Lower leg skin (tissue), 4 donors: ENCODE measurements around the gene CHST8. TPM values are rescaled to one million over a fixed set of nuclear protein-coding genes. Genes with fewer than 3 reads are reported as not detected.
"Not testable (repeated sequence)": the region's sequence is repeated elsewhere in the genome, so short reads cannot be mapped to it uniquely, and the experiment has no call there.

Experiments used
- DNase-seq, 2 donors: peaks; one replicate each; pipeline ENCODE4 v3.0.0-alpha.2; 2019; ENCODE audit warnings: low spot score in 2 of 2
- H3K4me3 ChIP-seq: fragments of 200-600 bp; sonication (generic); 2 replicates; pipeline ENCODE4 v1.5.1; 2017; ENCODE audit warnings: mild to moderate bottlenecking, low read depth; ENCODE audit not compliant: poor library complexity, severe bottlenecking
- POLR2A ChIP-seq, 2 donors: fragments of 450-650 bp; IDR thresholded peaks; one replicate each; pipeline ENCODE4 v1.6.1; 2016 to 2017; ENCODE audit warnings: antibody characterized with exemption in 2 of 2, mild to moderate bottlenecking in 1 of 2, moderate library complexity in 1 of 2
- WGBS, 2 donors: methylation state at CpG; one replicate each; pipeline ENCODE4 v1.1.5; 2018; 5-methylcytosine and 5-hydroxymethylcytosine counted together
- intact Hi-C: fragments of 100-400 bp; cut with DNase I; formaldehyde crosslinking; loops from one replicate; pipeline ENCODE4 v1.15.0; 2023; ENCODE audit warnings: low total_unique reads
- total RNA-seq, 4 donors: library from RNA; depleted of rRNA; stranded (reverse); fragments of >200 nt; gene quantifications; one replicate each; pipeline ENCODE4 v1.1.0, GENCODE V29; 2016
- TF ChIP-seq, protein P1 (sequence below), 3 donors: fragments of 450-650 bp; IDR thresholded peaks; one replicate each; pipeline ENCODE4 v1.5.1; 2016; ENCODE audit warnings: antibody characterized with exemption in 3 of 3, mild to moderate bottlenecking in 3 of 3, moderate library complexity in 2 of 3

The CHST8 gene
- total RNA-seq, 4 donors from 2014 or later: 0.19 to 1.6 (median 0.37) TPM; not detected in 1

DNA sequence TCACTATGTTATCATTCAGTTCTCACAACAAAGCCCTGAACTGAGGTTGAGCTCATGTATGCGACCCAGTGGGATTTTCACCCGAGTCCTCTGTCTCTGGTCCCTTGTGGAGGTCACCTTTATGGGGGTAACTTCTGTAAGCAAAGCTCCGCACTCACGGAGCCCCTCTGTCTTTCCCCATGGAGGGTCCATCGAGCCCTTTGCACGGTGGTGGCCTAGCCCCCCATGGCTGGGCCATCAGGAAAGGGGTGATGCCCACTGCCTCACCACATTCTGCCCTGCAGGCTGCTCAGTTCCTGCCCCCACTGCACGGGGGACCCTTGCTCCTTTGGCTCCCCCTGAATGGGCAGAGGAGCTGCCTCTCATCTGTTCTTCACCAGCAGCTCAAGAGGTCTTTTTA lies 39.6 kb downstream of the CHST8 start:
- DNase-seq: peak in 1 of 2 donors; percentile 48
- no peak for TF ChIP-seq POLR2A (IDR thresholded peaks at IDR 0.05)
- TF ChIP-seq, protein P1, sequence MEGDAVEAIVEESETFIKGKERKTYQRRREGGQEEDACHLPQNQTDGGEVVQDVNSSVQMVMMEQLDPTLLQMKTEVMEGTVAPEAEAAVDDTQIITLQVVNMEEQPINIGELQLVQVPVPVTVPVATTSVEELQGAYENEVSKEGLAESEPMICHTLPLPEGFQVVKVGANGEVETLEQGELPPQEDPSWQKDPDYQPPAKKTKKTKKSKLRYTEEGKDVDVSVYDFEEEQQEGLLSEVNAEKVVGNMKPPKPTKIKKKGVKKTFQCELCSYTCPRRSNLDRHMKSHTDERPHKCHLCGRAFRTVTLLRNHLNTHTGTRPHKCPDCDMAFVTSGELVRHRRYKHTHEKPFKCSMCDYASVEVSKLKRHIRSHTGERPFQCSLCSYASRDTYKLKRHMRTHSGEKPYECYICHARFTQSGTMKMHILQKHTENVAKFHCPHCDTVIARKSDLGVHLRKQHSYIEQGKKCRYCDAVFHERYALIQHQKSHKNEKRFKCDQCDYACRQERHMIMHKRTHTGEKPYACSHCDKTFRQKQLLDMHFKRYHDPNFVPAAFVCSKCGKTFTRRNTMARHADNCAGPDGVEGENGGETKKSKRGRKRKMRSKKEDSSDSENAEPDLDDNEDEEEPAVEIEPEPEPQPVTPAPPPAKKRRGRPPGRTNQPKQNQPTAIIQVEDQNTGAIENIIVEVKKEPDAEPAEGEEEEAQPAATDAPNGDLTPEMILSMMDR (IDR thresholded peaks at IDR 0.05): no peak
- no peak overlapping the region for H3K4me3 ChIP-seq
- 74 to 83% methylated on average over 7 of the region's 7 CpGs for WGBS, 2 donors
- intact Hi-C loops: no loop called here

DNA sequence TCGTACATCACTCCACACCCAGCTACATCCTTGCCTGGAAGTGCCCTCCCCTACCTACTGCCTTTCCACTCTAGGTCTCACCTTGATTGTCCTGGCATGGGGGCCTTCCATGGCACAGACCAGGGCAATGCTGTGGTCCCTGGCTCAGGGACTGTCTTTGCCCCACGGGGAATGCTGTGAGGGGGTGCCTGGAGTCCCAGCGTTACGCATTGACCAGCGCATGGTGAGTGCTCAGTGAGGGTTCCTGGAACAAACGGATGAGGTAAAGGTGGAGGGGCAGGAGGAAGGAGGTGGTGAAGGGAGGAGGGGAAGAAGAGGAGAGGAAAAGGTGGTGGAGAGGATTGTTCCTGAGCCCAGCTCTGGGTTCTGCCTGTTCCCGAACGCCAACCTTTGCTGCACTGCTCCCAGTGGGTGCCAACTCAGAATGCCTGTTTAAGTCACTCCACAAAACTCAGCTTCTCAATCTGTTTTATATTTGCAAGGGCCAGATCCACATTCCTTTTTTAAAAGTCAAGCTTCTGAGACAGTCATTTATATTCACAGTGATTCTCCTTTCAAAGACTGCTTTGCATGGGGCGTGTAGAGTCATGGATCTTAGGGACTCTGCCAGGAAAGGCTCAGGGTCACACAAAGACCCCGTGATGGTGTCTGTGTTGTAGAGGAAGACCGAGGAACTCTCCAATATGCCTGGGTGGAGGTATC lies 40.8 kb downstream of the CHST8 start:
- TF ChIP-seq, protein P1 (IDR thresholded peaks at IDR 0.05): no peak
- no peak for TF ChIP-seq POLR2A (IDR thresholded peaks at IDR 0.05)
- H3K4me3 ChIP-seq: no peak overlapping the region
- intact Hi-C loops: no loop called here
- peak in 1 of 2 donors; percentile 59 for DNase-seq
- WGBS, 2 donors: 66 to 68% methylated on average over 11 of the region's 11 CpGs

DNA sequence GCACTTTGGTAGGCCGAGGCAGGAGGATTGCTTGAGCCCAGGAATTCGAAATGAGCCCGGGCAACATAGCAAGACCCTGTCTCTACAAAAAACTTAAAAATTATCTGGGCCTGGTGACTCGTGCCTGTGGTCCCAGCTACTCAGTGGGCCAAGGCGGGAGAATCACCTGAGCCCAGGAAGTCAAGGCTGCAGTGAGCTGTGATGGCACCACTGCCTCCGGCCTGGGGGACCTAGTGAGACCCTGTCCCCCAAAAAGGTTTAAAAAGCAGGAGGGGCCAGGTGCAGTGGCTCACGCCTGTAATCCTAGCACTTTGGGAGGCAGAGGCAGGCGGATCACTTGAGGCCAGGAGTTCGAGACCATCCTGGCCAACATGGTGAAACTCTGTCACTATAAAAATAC lies 41.6 kb downstream of the CHST8 start:
- DNase-seq: peak in 1 of 2 donors; percentile 32
- intact Hi-C loops, H3K4me3 ChIP-seq: not testable (repeated sequence)
- 77 to 90% methylated on average over 9 of the region's 9 CpGs for WGBS, 2 donors

DNA sequence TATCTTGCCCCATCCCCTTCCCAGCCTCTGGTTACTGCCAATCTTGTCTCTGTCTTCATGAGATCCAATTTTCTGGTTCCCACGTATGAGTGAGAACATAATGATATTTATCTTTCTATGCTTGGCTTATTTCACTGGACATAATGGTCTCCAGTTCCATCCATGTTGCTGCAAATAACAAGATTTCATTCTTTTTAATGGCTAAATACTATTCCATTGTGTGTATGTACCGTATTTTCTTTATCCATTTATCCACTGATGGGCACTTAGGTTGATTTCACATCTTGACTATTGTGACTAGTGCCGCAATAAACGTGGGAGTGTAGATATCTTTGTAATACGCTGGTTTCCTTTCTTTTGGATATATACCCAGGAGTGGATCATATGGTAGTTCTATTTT lies 43.0 kb downstream of the CHST8 start:
- intact Hi-C loops: no loop called here
- 92 to 96% methylated on average over 5 of the region's 5 CpGs for WGBS, 2 donors
- H3K4me3 ChIP-seq: no peak overlapping the region
- TF ChIP-seq, protein P1 (IDR thresholded peaks at IDR 0.05): no peak
- no peak for TF ChIP-seq POLR2A (IDR thresholded peaks at IDR 0.05)
- no peak for DNase-seq

DNA sequence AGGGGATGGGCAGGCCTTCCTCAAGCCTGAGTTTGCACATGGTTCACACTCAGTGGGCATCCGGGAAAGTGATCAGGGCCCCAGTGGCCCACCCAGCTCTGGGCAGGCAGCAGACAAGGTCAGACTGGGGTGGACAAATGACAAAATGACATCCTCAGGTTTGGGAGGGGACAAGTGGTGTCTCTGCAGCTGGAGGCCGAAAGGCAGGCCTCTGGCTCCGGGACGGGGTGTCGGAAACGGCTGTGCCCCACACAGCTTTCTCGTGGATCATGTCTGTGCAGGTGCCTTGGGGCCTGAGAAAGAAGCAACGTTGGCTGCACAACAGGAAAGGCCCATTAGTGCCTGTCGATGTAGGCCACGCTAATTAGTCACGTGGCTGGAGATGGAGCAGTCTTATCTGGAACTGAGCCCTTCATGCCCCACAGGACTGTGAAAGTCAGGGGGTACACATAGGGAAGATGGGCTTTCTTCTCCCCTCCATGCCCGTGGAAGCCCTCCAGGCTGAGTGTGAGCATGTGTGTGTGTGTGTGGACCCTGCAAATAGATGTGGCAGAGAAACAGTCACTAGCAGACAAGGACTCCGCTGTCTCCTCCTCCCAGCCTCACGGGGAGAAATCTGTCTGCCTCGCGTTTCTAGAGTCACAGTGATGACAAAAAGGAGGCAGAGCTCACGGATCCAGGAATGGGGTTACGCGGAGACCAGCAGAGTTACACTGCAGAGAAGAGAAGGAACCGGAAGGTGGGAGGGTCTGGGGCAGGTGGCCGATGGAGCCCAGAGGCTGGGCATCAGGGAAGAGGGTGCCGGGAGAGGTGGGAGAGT lies 44.2 kb downstream of the CHST8 start:
- no peak for TF ChIP-seq POLR2A (IDR thresholded peaks at IDR 0.05)
- intact Hi-C loops: no loop called here
- H3K4me3 ChIP-seq: no peak overlapping the region
- DNase-seq: peak in 1 of 2 donors; percentile 68
- 76 to 80% methylated on average over 18 to 22 of the region's 22 CpGs for WGBS, 2 donors

DNA sequence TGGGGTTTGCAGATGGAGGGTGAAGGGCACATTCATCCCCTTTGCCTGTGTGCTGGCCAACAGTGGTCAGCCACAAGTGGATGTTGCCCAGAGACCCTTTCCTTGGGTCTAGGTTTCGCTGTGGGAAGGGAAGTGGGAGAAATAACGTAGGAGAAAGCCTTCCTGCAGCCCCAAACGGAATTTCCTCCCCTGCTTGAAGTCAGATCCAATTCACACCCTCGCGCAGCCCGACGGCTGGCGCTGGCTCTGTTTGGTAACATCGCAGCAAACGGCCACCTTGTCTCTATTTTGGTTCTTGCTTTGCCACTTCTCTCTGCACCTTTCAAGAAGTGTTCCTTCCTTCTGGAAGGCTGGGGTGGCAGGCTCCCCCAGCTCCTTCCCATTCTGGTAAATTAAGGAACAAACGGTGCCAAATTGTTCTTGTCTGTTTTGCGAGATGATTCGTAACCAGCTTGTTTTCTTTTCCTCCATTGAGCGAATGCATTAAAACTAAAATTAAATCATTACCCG lies 45.4 kb downstream of the CHST8 start:
- TF ChIP-seq POLR2A (IDR thresholded peaks at IDR 0.05): no peak
- TF ChIP-seq, protein P1 (IDR thresholded peaks at IDR 0.05): no peak
- peak in 1 of 2 donors; percentile 71 for DNase-seq
- H3K4me3 ChIP-seq: no peak overlapping the region
- WGBS, 2 donors: 66 to 67% methylated on average over 15 of the region's 15 CpGs
- intact Hi-C loops: no loop called here
